Activated naive CD8-positive, alpha-beta T cell (primary cell): Measurements from ENCODE around the gene PBXIP1.

Experiments
- H3K27ac Mint-ChIP-seq: one replicate; pipeline ENCODE4 v1.8.0; 2021; ENCODE audit warnings: mixed read lengths
- H3K27me3 Mint-ChIP-seq: one replicate; pipeline ENCODE4 v1.8.0; 2021; ENCODE audit warnings: mixed read lengths
- H3K36me3 Mint-ChIP-seq: one replicate; pipeline ENCODE4 v1.8.0; 2021; ENCODE audit warnings: mixed read lengths
- H3K4me1 Mint-ChIP-seq: one replicate; pipeline ENCODE4 v1.8.0; 2021; ENCODE audit warnings: low read depth, mixed read lengths
- H3K4me3 Mint-ChIP-seq: one replicate; pipeline ENCODE4 v1.8.0; 2021; ENCODE audit warnings: mild to moderate bottlenecking, mixed read lengths
- H3K9me3 Mint-ChIP-seq: one replicate; pipeline ENCODE4 v1.8.0; 2021; ENCODE audit warnings: low read depth, mixed read lengths

Gene PBXIP1

DNA sequence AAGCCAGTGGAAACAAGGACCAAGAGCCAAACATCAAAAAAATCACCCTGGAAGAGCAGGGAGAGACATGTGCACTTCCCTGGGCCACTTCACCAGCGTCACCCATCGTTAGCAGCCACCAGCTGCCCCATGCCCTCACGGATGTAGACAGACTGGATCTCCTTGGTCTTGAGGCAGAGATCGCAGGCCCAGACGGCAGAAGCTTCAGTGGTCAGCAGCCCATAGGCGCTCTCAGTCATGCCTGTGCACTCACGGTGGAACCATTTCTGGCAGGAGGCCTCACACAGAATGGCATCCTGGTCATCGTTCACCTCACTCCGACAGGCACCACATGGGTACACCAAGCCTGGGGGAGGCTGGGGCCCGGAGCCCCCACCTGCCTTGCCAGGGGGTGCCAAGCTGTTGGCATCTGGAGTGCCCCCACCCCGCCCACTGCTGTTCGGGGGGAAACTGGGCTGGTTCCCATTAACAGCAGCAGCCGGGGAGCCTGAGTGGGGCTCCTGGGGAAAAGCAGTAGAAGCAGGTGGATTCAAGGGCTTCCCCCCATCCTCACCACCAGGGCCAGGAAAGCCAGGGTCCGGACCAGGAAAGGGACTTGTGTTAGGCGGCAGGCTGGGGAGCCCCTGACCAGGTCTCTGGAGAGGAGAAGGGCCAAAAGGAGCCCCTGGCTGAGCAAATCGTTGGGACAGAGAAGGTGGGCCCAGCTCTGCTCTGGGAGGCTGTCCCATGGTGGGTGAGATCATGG is 3.0 kb upstream of the PBXIP1 start:
- peak overlapping the region; percentile 50 for H3K27ac Mint-ChIP-seq
- H3K27me3 Mint-ChIP-seq, result no peaks in the 10 kb centered on the region
- H3K9me3 Mint-ChIP-seq, result no peaks in the 10 kb centered on the region
- peaks cover 57% of the 10 kb centered on the region for H3K4me1 Mint-ChIP-seq
- H3K36me3 Mint-ChIP-seq, result no peaks in the 10 kb centered on the region
- H3K4me3 Mint-ChIP-seq, result peak overlapping the region; percentile 42

DNA sequence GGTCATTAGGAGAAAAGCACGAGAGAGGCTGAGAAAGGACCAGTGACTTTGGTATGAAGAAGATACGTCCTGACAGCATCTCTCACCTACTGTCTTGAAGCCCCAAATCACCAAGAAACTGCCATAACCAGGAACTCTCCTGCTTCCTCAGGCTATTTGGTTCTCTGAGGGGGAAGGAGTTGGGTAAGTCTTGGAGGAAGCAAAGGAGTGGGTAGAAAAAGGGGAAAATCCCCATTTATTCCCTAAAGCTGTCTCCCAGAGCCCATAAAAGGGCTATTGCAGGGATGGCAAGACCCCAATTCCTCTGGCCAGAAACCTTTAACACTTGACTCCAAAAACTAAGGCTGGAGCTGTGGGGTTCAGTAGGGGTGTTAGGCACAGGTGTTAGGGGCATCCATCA is 2.1 kb upstream of the PBXIP1 start:
- H3K4me3 Mint-ChIP-seq, result no peak overlapping the region

DNA sequence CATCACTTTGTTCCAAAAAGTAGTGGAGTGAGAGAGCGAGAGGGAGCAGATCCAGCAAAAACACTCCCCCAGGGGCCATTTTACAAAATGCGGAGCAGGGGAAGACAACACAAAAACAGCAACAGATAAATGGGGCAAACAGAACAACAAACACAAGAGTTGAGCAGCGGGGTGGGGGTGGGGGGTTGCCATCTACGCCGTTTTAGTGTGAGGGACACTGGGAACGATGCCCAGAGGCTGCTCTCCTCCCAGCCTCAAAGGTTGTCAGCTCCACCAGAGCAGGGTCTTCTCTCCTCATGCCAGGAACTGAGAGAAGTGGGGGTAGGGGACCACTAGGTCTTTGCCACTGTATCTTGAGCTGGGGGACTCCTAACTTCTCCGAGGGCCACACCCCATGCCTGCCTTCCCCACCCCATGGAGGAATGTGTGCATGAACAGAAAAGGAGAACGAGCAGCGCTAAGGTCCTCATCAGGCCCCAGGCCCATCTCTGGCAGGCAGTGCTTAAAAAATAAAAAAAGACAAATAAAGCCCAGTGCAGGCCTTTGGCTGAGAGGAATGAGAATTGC is 1.3 kb upstream of the PBXIP1 start:
- peaks cover 62% of the 10 kb centered on the region for H3K4me1 Mint-ChIP-seq
- H3K27me3 Mint-ChIP-seq, result no peaks in the 10 kb centered on the region
- H3K36me3 Mint-ChIP-seq, result no peaks in the 10 kb centered on the region
- peak overlapping the region; percentile 34 for H3K27ac Mint-ChIP-seq
- no peak overlapping the region for H3K4me3 Mint-ChIP-seq
- no peaks in the 10 kb centered on the region for H3K9me3 Mint-ChIP-seq

More for the DNA sequence above, 2.1 kb upstream of the PBXIP1 start:
- H3K36me3 Mint-ChIP-seq, result no peaks in the 10 kb centered on the region
- H3K27ac Mint-ChIP-seq, result peak overlapping the region; percentile 50
- no peaks in the 10 kb centered on the region for H3K9me3 Mint-ChIP-seq
- H3K4me1 Mint-ChIP-seq, result peaks cover 60% of the 10 kb centered on the region
- H3K27me3 Mint-ChIP-seq, result no peaks in the 10 kb centered on the region

DNA sequence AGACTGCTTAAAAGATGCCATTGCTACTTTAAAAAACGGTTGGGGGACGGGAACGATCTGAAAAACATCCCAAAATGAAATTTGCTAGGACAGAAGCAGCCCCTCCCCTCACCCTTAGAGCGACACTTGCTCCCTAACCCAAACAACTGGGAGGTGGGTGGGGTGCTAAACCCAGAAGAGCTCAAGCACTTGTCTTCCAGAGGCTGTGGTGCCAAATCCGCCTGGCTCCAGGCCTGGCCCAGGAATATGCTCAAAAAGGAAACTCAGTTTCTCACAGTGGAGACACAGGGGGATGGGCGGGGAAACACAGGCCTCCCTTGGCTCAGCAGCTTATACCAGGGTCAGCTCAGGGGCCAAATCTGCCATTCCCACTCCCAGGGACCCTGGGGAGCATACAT is 644 bp upstream of the PBXIP1 start:
- Mint-ChIP-seq H3K36me3 (peaks cover 2% of the 10 kb centered on the region), H3K27me3 (no peaks in the 10 kb centered on the region), H3K9me3 (no peaks in the 10 kb centered on the region), H3K4me3 (peak overlapping the region; percentile 94), H3K4me1 (peaks cover 67% of the 10 kb centered on the region), H3K27ac (peak overlapping the region; percentile 91)

DNA sequence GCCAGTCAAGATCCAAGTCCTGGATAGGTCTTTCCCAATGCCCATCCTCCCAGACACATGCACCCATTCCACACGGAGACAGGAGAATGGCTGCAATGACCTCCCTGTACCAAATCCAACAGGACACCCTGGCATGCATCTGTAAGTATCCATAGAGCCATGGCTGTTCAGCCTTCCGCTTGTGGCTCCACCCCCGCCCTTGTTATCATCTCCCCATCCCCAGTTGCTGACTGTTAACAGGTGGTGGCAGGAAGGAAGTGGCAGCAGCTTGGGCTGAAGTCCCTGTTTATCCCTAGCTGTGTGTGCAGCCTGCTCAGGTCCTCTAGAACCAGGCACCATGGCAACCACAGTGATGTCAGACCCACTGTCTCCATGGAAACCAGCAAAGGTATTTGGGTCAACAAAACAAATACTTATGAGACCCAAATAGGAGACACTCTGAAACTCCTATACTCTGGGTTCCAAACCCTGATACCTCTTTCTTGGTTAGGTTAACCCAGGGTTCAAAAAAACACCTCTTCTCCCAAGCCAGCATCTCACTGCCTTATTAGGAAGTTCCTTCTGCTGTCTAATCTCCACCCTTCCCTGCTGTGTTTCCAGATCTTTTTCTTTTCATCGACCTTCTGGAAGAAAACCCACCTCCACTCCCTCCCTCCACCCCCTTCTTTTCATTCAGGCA is 721 bp downstream of the PBXIP1 start:
- no peaks in the 10 kb centered on the region for H3K27me3 Mint-ChIP-seq
- H3K9me3 Mint-ChIP-seq, result no peaks in the 10 kb centered on the region
- H3K4me1 Mint-ChIP-seq, result peaks cover 70% of the 10 kb centered on the region
- H3K4me3 Mint-ChIP-seq, result peak overlapping the region; percentile 94
- peaks cover 2% of the 10 kb centered on the region for H3K36me3 Mint-ChIP-seq
- H3K27ac Mint-ChIP-seq, result peak overlapping the region; percentile 91

DNA sequence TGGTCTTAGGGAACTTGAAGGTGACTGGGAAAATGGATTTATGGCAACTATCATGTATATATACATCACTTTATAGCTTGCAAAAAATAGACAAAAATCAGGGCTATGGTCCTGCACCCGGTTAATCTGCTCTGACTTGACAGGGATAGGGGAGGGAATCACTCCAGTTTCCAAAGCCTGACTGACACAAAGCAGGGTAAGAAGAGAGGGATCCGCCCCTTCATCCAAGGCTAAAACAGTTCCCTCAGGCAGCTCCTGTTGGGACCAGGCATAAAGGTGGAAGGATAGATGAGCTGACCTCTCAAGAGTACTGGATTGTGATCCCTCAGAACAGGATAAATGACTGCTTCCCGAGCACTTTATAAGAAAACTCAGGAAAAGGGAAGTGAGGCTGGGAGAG is 1.4 kb downstream of the PBXIP1 start:
- H3K27ac Mint-ChIP-seq, result peak overlapping the region; percentile 91
- peaks cover 2% of the 10 kb centered on the region for H3K36me3 Mint-ChIP-seq
- H3K4me1 Mint-ChIP-seq, result peaks cover 70% of the 10 kb centered on the region
- no peaks in the 10 kb centered on the region for H3K27me3 Mint-ChIP-seq
- peak overlapping the region; percentile 94 for H3K4me3 Mint-ChIP-seq
- H3K9me3 Mint-ChIP-seq, result no peaks in the 10 kb centered on the region

DNA sequence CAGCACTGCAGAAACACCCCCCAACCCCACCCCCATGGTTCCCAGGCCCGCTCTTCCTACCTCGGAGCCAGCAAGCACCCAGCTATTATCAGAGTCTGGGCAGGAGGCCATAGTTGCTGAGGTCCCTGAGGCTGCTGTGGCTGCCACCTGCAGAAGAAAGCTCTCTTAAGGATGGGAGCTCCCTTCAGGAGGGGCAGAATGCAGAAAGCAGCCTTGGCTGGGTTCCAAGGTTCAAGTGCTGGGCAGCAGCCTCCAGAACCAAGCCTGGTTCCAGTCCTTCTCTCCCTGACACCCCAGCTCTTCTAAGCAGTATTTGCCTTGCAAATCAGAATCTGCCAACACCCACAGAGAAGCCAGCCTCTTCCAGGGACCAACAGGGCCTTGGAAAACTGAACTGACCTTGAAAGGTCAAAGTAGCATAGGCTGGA is 2.3 kb downstream of the PBXIP1 start:
- H3K36me3 Mint-ChIP-seq, result peaks cover 4% of the 10 kb centered on the region
- H3K9me3 Mint-ChIP-seq, result no peaks in the 10 kb centered on the region
- H3K4me3 Mint-ChIP-seq, result peak overlapping the region; percentile 94
- peak overlapping the region; percentile 91 for H3K27ac Mint-ChIP-seq
- no peaks in the 10 kb centered on the region for H3K27me3 Mint-ChIP-seq
- peaks cover 74% of the 10 kb centered on the region for H3K4me1 Mint-ChIP-seq

DNA sequence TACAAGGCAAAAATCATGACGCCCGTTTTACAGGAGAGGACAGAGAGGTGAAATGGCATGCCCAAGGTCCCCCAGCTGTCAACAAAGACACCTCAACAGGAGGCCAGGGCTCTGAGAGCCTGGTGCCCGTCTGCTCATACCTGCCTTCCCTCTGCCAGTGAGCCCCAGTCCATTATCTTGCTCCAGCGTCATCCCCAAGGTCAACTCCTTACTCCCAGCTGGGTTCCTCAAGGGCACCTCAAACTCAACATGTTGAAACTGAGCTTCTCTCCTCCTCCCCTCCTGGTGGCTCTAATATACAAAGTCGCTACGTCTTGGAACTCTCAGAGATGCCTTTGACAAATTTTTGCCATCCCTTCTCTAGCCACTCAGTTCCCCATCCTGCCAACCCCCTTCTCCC is 3.2 kb downstream of the PBXIP1 start:
- peaks cover 75% of the 10 kb centered on the region for H3K4me1 Mint-ChIP-seq
- no peaks in the 10 kb centered on the region for H3K9me3 Mint-ChIP-seq
- H3K4me3 Mint-ChIP-seq, result peak overlapping the region; percentile 94
- H3K36me3 Mint-ChIP-seq, result peaks cover 4% of the 10 kb centered on the region
- H3K27me3 Mint-ChIP-seq, result no peaks in the 10 kb centered on the region
- H3K27ac Mint-ChIP-seq, result peak overlapping the region; percentile 91

DNA sequence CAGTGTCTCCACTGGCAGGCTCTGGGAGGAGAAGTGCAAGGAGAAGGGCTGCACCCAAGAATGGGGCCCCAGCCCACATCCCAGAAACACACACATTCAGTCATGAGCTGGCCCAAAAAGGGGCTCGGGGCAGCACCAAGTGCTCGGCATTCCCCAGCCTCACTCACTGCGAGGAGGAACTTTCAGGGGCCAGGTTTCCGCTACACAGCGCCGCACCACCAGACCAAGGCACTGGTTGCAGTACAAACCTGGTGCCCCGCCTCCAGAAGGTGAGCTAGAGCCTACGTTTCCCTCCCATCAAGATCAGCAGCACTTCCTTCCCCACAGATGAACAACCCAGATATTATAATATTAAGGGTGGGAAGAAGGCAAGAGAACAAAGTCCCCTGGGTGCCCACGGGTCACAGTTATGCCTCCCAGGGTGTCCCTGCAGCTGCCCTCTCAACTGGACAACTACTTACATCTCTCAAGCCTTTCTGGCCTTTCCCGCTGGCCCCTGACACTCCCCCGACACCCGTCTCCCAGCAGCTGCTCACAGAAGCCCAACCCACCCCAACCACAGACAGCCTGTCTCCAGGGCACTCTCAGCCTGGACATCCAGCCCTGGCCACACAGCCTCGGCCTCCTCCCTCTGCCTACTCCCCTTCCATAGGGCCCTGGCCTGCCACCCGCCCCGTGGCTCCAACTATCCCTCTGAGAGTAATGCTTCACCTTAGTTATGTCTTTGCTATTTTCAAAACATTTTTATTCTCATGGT is 3.8 kb downstream of the PBXIP1 start:
- Mint-ChIP-seq H3K4me1 (peaks cover 73% of the 10 kb centered on the region), H3K27me3 (no peaks in the 10 kb centered on the region), H3K9me3 (no peaks in the 10 kb centered on the region), H3K27ac (peak overlapping the region; percentile 91), H3K36me3 (peaks cover 4% of the 10 kb centered on the region), H3K4me3 (peak overlapping the region; percentile 94)

DNA sequence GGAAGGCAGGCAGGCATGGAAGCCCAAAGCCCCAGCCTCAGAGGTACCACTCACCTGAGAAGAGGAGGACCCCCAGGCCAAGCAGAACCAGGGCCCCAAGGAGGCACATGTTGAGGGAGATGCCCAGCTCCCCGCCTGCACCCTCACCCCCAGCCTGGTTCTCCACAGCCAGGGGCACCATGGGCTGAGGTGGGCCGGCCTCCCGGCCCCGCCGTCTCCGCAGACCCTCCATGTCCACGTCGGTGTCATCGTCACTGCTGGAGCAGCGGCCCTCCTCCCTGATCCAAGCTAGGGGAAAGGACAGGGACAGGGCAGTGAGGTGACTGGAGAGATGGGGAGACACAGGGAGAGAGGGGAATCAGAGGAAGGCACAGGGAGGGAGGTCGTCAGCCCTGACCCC is 7.8 kb downstream of the PBXIP1 start:
- H3K9me3 Mint-ChIP-seq, result no peaks in the 10 kb centered on the region
- no peak overlapping the region for H3K4me3 Mint-ChIP-seq
- no peak overlapping the region for H3K27ac Mint-ChIP-seq
- peaks cover 4% of the 10 kb centered on the region for H3K36me3 Mint-ChIP-seq
- H3K4me1 Mint-ChIP-seq, result peaks cover 47% of the 10 kb centered on the region
- no peaks in the 10 kb centered on the region for H3K27me3 Mint-ChIP-seq

DNA sequence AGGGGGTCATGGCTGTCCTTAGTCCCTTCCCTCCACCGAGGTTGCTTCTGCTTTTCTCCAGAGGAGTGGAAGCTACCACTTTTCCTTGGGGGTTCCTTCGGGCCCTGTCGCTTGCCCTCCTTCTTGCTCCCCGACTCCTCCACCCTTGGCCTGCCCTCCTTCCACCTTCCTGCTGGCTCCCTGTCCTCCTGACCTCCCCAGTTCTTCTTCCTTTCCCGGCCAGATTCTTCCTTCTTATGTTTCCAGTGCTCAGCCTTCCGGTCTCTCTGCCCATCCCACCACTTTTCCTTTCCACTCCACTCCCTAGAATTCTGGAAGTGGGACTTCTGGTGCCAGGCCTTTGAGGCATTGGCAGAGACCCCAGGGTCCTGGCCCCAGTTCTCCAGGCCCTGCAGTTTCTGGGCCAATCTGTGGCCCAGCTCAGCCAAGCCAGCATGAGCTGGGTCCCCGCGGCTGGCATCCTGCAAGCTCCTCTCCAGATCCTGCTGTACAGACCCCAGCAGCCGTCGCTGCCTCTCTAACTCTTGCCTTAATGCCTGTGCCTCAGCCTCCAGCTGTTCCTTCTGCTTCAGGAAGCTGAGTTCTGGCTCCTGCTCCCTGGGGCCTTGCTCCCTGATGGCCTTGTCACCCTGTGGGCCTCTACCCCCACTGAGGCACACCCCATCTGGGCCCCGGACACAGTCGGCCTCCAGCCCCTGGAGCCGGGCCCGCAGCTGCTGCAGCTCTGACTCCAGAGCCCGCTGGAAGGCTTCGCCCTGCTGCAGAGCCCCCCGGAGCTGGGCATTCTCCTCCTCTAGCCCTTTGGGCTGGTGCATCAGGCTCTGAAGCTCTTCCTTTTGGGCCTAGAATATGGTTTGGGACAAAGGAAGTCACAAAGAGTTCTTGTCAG is 9.7 kb downstream of the PBXIP1 start:
- H3K4me3 Mint-ChIP-seq, result no peak overlapping the region
- H3K4me1 Mint-ChIP-seq, result peaks cover 44% of the 10 kb centered on the region
- no peaks in the 10 kb centered on the region for H3K9me3 Mint-ChIP-seq
- peak overlapping the region; percentile 28 for H3K27ac Mint-ChIP-seq
- H3K36me3 Mint-ChIP-seq, result peaks cover 2% of the 10 kb centered on the region
- no peaks in the 10 kb centered on the region for H3K27me3 Mint-ChIP-seq

DNA sequence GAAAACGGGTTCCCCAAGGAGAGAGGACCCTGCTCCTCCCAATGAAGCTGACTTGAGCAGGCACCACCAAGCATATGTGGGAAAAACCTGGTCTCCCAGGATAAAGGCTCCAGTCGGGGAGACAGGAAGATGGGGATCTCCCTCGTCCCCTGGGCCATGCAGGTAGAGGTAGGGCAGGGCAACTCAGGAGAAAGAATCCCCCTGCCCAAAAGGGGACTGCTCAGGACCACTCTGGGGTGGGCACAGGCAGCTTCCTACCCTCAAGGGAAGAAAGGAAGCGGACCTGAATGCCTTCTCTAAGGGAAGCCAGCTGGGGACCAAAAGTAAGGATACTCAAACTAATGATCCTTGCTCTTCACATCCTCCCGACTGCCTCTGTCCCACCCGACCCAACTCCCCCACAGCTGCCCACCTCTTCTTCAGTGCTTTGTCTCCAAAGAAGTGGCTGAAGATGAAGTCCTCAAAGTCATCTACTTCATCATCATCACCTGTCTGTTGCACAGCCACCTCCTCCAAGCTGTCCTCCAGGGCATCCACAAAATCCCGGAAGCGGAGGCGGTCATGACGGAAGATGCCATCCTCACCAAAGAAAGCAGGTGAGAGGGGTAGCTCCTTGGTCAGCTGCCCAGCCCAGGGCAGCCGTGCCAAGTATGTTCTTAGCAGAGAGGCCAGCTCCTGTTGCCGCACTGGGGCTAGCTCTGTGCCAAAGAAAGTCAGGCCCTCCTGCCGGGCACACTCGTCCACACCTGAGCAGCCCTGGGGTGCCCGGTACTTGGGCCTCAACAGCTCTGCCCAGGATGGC is 10.5 kb downstream of the PBXIP1 start:
- Mint-ChIP-seq H3K36me3 (peaks cover 2% of the 10 kb centered on the region), H3K4me3 (no peak overlapping the region), H3K27me3 (no peaks in the 10 kb centered on the region), H3K9me3 (no peaks in the 10 kb centered on the region), H3K4me1 (peaks cover 45% of the 10 kb centered on the region), H3K27ac (no peak overlapping the region)

DNA sequence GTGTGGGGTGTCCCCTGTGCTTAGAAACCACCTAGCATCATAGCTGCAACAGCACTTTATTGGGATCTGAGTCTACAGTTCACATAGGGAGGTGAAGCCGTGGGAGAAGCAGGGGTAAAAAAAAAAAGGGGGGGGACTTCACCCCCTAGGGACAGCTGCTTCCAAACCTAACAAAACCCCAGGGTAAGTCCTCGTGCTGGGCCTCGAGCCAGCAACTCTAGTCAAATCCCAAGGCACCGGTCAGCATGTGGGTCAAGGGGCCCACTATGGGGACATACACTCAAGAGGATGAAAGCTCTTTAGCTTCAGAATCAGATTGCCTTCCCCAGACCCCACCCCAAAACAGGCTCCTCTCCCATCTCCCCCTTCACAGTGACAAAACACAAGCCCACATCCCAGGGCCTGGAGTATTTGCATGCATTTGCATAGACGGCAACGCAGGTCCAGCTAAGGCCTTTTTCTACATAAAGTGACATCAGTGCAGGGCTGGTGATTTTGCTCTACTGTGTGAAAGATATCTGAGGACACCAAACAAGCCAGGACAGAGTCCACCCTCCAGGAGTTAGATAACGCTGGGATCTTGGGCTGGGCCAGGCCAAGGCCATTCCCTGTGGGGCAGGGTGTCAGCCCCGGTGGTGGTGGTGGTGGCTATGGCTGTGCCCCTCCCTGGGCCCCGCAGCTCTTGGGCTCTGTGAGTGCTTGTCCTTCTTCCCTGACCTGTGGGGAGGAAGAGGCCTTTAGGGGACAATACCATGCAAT is 11.3 kb downstream of the PBXIP1 start:
- peak overlapping the region; percentile 64 for H3K27ac Mint-ChIP-seq
- peaks cover 49% of the 10 kb centered on the region for H3K4me1 Mint-ChIP-seq
- H3K27me3 Mint-ChIP-seq, result no peaks in the 10 kb centered on the region
- H3K4me3 Mint-ChIP-seq, result no peak overlapping the region
- H3K9me3 Mint-ChIP-seq, result no peaks in the 10 kb centered on the region
- H3K36me3 Mint-ChIP-seq, result peaks cover 2% of the 10 kb centered on the region
